Measurements from ENCODE around the gene OR5M8.

The OR5M8 gene

GRCh38 chr11:56491270-56491669 lies at the start of gene OR5M8:
OR5M8 (minus strand) TSS chr11:56491370; CDS start chr11:56491370, 0 bp downstream.
- DNase-seq = no peak

- DNase-seq = no peak
Observed at GRCh38 chr11:56533054-56533740, 42.0 kb upstream of the OR5M8 start.

GRCh38 chr11:56531856-56532255 lies 40.7 kb upstream of the OR5M8 start:
- no peak for DNase-seq

GRCh38 chr11:56522008-56522407 lies 30.8 kb upstream of the OR5M8 start:
- DNase-seq = peak; percentile 5

- DNase-seq = no peak
Observed at GRCh38 chr11:56513280-56513679, 22.1 kb upstream of the OR5M8 start.

GRCh38 chr11:56509439-56509838 lies 18.3 kb upstream of the OR5M8 start:
- DNase-seq = no peak

- DNase-seq = no peak
Observed at GRCh38 chr11:56497010-56497409, 5.8 kb upstream of the OR5M8 start.

GRCh38 chr11:56495117-56495516 lies 3.9 kb upstream of the OR5M8 start:
- no peak for DNase-seq

- no peak for DNase-seq
Observed at GRCh38 chr11:56486801-56487200, 4.4 kb downstream of the OR5M8 start.

GRCh38 chr11:56474729-56475235 lies 16.4 kb downstream of the OR5M8 start:
- no peak for DNase-seq

- no peak for DNase-seq
Observed at GRCh38 chr11:56473252-56473651, 17.9 kb downstream of the OR5M8 start, which contains the start of gene OR5M3. OR5M3 (minus strand) TSS chr11:56473352; CDS start chr11:56470497, 2,855 bp downstream.

- no peak for DNase-seq
Observed at GRCh38 chr11:56457076-56457475, 34.1 kb downstream of the OR5M8 start.

GRCh38 chr11:56453521-56453920 lies 37.6 kb downstream of the OR5M8 start:
- no peak for DNase-seq

Data from NCI-H82 (cell line).